CD4-positive, alpha-beta T cell treated with Interleukin-4 for 1 hour (primary cell): ENCODE data around the gene TCFL5.
"Not testable (repeated sequence)": the region's sequence is repeated elsewhere in the genome, so short reads cannot be mapped to it uniquely, and the experiment has no call there.

Experiments
- DNase-seq, 2 donors: peaks; one replicate each; pipeline ENCODE4 v3.0.0-alpha.2; 2020 to 2022

TCFL5 gene

DNA sequence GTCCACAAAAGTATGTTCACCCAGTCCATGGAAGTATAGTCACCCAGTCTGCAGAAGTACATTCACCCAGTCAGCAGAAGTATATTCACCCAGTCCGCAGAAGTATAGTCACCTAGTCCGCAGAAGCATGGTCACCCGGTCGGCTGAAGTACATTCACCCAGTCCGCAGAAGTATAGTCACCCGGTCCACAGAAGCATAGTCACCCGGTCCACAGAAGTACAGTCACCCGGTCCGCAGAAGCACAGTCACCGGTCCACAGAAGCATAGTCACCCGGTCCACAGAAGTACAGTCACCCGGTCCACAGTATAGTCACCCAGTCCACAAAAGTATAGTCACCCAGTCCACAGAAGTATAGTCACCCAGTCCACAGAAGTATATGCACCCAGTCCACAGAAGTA lies 8.8 kb downstream of the TCFL5 start:
- DNase-seq, result no peak

DNA sequence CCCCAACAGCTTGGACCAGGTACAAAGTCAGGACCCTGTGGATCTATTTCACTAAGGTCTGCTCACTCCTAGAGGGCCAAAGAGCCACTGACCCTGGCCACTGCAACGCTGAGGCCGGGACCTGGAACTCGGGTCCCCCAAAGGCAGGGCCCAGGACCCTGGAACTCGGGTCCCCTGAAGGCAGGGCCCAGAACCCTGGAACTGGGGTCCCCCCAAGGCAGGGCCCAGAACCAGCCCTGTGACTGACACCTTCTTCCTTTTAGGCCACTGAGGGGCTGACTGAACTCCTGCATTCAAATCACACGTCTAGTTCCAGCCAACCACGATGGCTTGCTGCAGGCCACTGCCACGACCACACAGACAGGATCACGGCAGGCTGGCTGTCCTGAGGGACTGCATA lies 9.4 kb downstream of the TCFL5 start:
- no peak for DNase-seq

DNA sequence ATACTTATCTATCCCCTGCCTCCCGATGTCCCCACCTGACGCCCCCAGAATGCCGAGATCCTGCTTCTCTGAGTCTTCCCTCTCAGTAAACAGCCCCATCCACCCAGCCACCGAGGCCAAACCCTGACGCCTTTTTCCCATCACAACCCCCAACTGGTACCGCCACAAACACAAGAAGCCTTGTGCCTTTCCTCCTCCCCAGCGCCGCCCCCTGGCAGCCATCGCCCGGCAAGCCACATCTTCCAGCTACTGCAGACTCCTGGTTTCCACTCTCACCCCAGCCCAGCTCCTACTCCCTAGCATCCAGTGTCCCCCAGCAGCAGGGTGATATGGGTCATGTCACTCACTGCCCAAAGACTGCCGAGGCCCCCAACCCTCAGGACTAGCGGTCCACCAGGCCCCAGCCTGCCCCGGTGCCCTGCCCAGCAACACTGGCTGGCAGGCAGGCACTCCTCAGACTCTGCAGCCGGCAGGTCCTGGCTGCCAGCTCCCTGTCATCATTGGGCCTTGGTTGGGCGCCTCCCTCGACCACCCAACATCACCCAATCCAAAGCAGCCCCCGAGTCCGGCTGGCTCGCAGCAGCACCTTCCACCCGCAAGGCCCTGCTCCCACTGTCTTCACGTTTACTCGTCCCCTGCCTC lies 11.2 kb downstream of the TCFL5 start:
- no peak for DNase-seq

DNA sequence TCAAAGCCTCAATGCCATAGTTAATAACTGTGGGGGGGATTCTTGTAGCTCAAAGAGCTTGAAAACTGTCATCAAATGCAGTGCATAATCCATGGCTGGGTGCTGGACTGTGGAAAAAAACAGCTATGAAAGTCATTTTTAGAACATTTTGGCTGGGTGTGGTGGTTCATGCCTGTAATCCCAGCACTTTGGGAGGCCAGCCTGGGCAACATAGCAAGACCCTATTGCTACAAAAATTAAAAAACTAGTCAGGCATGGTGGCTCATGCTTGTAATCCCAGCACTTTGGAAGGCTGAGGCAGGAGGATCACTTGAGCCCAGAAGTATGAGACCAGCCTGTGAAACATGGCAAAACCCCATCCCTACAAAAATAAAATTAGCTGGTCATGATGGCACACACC lies 12.2 kb downstream of the TCFL5 start:
- DNase-seq, result no peak

DNA sequence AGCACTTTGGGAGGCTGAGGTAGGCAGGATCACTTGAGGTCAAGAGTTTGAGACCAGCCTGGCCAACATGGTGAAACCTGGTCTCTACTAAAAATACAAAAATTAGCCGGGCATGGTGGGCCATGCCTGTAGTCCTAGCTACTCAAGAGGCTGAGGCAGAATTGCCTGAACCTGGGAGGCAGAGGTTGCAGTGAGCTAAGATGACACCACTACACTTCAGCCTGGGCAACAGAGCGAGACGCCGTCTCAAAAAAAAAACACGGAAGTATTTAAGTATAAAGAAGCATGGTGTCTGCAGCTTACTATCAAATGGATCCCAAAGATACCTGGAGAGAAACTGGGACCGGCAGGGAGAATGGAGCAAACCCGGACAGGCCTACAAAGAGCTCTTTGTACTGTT lies 12.7 kb downstream of the TCFL5 start:
- not testable (repeated sequence) for DNase-seq

DNA sequence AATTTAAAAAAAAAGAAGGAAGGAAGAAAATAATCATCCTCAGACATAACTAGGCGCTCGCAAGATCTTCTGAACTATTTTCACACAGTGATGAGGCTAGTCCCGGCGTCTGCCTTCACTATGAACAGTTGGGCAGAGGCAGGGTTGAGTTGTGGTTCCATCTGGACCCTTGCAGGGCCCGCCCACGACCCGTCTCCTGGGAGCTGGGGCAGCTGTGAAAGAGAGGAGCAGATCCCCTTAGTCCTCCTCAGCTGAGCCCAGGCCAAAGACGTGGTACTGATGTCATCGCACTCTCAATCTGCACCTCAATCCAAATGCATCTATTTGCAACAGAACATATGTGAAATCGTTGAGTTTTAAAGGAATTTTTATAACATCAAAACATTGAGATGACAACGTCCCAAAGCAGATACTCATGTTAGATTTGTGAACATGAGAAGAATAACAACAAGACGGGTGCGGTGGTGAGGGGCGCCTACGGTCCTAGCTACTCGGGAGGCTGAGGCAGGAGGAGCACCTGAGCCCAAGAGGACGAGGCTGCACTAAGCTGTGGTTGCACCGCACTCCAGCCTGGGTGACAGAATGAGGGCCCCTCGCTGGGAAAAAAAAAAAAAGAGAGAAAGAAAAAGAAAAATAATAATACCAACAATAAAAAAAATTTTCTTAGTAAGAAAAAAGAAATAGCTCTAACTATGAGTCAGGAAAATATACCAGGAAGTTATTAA lies 15.3 kb downstream of the TCFL5 start:
- DNase-seq, result no peak

DNA sequence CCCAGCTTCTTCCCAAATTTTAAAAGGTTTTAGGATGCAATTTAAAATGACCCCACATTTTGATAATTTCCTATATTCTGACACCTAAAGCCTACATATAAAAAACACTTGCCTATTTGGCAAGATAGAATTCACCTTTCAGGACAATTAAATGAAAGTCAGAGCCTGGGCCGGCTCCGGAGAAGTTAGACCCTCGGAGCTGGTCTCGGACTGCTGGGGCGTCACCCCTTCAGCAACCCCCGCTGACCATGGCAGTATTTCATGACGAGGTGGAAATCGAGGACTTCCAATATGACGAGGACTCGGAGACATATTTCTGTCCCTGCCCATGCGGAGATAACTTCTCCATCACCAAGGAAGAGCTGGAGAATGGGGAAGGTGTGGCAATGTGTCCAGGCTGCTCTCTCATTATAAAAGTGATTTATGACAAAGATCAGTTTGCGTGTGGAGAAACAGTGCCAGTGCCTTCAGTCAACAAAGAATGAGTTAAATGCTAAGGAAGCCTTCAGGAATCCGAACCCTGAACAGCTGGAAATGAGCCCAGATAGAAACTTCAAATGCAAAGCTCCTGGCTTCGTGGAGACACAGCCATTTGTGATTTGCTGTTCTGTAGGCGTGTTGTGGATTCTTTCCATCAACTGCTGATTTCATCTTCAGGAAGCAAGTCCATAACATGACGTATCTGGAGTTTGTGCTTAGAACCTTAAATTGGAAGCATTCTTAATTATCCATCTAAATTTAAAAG lies 16.0 kb downstream of the TCFL5 start:
- DNase-seq, result no peak

DNA sequence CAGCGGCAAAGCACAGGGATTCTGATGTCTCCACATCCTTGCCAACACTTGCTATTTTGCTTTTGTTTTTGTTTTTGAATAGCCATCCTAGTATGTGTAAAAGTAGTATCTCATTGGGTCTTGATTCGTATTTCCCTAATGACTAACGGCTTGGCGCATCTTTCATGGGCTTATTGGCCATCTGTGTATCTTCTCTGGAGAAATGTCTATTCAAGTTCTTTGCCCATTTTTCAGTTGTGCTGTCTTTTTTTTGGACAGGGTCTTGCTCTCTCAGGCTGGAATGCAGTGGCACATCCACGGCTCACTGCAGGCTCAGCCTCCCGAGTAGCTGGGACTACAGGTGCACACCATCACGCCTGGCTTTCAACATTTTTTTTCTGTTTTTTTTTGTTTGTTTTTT lies 17.4 kb downstream of the TCFL5 start:
- DNase-seq, result no peak

DNA sequence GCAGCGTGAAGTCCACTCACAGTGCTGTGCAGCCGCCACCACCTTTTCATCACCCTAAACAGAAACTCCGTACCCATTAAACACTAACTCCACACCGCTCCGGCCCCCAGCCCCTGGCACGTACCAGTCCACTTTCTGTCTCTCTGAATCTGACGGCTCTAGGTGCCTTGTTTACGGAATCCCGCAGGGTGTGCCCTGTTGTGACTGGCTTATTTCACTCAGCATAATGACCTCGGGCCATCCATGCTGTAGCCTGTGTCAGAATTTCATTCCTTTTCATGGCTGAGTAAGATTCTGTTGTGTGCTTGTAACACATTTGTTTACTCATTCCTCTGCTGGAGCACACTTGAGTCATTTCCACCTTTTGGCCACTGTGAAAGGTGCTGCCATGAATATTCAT lies 18.0 kb downstream of the TCFL5 start:
- no peak for DNase-seq

DNA sequence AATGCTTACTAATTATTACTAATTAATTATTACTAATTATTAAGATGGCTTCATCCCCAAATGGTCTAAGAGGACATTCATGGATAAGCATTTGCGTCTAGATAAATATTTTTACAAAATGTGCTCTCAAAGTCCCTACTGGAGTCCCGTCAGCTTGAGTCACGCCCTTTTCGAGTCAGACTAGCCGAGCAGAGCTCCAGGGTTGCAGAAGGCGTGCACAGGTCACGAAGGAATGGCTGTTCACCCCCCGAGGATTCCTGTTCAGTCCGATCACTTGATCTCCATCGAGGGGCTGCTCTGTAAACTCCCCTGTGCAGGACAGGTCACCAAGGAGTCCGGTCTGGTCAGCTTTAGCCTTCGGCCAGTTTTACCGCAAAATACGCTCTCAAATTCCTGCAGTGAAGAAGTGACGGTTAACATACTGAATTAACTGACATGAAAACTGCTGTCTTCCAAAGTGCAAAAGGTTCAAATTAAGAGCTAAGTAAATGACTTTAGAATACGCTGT lies 19.9 kb downstream of the TCFL5 start:
- DNase-seq, result no peak

DNA sequence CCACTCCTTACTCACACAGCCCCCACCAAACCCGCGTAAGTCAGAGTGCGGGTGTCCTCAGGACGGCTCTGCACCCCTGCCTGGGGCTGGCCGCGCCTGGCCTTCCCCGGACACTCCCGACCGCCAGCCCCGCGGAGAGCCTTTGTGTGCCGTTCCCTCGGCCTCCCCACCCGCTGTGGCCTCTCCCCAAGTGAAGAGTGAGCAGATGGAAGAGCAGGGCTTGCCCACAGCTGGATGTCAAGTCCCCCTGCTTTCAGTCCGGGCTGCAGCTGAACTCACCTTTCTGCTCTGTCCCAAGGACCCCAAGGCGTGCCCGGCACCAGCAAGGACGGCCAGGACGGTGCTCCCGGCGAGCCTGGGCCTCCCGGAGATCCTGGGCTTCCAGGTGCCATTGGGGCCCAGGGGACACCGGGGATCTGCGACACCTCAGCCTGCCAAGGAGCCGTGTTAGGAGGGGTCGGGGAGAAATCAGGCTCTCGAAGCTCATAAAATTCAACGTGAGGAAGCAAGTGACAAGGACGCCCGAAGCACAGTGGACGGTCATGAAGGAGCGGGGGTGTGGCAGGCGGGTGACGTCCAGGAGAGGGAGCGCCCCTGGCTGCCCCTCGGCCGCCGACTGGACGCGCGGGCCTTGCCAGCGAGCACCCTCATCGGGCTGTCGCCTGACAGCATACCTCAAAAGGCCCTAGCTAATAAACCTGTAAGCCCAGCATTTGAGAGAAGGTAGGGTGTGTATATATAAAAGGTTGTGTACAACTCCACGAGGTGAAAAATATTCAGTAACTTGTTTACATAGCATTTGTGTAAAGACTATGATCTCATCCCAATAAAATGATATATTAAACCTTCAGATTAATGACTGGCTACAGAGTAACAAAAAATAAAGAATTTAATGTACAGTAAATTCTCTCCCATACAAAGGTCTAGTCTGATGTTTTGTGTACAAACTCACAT lies 21.1 kb downstream of the TCFL5 start:
- no peak for DNase-seq

DNA sequence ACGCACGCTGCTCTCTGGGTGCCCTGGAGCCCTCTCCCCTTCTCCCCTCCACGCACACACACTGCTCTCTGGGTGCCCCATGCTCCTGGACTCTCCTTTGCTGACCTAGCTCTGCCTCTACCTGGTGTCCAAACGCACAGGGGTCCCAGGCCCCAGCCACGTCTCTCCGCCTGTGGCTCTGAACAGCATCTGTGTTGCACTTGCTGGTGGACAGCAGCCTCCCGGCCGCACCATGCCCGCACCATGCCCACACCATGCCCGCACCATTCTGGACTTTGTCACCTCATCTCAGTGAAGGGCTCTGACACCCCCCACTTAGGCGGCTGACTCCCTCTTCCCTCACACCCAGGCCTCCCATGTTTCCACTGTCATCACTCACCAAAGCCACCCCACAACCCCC lies 21.8 kb downstream of the TCFL5 start:
- no peak for DNase-seq

DNA sequence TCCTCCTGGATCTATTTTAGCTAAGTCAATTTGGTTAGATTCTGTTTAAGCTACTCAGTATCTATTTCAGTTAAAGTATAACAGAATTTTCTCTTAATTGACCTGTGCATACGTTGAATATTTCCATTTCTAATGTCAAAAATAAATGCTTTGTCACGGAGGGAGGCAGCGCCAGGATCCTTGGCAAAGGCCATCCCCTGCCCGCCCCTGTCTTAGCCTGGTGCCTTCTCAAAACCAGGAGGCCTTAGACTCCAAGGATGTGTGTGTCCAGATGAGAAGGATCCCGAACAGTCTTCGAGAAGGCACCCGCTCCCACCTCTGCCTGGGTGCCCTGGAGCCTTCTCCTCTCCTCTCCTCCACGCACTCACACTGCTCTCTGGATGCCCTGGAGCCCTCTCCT lies 22.4 kb downstream of the TCFL5 start:
- DNase-seq, result no peak

DNA sequence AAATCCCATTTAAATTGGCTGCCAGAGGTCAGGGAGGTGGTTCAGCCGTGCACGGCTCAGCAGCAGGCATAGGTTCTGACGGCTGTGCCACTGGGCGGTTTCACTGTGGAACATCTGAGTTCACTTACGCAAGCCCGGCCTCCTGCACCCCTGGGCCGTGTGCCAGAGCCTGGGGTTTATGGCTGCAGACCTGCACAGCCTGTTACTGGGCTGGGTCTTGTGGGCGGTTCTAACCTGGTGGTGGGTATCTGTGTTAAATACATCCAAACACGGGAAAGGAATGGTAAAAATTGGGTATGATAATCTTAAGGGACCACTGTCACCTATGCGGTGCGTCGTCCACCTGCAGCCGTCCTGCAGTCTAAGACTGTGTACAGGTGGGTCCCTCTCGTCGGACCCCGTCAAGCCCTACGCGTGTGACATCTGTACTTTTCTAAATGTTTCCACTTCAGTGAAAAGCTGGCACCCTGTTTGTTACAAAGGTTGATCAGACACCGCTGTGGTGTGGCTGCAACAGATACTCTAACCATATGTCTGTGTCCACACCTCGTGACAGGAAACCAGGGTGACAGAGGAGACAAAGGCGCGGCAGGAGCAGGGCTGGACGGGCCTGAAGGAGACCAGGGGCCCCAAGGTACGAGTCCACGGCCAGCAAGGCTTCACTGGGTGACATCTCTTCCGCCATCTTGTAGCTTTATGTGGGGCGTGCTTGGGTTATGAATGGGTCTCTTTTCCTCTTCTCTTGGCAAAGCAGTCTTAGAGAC lies 23.3 kb downstream of the TCFL5 start:
- peak in 1 of 2 donors; percentile 40 for DNase-seq

DNA sequence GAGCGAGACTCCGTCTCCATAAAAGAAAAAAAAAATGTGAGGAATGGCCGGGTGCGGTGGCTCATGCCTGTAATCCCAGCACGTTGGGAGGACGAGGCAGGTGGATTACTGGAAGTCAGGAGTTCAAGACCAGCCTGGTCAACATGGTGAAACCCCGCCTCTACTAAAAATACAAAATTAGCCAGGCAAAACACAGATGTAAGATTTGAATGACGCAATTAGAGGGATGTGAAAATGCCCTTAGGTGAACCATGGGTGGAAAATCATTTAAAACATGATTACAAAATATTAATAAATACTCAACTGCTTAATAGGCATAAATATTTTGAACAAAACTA lies 23.9 kb downstream of the TCFL5 start:
- no peak for DNase-seq

DNA sequence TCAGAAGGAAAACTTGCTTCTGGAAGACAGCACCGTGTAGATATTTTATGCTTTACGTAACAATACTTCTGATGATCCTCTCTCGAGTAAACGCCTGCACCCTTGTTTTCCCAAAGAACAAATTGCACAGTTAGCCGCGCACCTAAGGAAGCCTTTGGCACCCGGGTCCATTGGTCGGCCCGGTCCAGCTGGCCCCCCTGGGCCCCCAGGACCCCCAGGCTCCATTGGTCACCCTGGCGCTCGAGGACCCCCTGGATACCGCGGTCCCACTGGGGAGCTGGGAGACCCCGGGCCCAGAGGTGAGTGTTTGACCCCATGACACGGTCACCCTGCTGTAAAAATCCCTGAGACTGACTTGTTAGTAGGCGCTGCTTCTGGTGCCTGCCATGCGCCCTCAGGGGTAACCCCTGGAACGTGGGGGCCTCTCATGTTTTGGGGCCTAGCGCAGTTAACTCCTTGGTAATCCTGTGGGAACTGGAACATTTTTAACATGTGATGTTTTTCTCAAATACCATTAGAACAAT lies 24.6 kb downstream of the TCFL5 start:
- DNase-seq, result no peak

DNA sequence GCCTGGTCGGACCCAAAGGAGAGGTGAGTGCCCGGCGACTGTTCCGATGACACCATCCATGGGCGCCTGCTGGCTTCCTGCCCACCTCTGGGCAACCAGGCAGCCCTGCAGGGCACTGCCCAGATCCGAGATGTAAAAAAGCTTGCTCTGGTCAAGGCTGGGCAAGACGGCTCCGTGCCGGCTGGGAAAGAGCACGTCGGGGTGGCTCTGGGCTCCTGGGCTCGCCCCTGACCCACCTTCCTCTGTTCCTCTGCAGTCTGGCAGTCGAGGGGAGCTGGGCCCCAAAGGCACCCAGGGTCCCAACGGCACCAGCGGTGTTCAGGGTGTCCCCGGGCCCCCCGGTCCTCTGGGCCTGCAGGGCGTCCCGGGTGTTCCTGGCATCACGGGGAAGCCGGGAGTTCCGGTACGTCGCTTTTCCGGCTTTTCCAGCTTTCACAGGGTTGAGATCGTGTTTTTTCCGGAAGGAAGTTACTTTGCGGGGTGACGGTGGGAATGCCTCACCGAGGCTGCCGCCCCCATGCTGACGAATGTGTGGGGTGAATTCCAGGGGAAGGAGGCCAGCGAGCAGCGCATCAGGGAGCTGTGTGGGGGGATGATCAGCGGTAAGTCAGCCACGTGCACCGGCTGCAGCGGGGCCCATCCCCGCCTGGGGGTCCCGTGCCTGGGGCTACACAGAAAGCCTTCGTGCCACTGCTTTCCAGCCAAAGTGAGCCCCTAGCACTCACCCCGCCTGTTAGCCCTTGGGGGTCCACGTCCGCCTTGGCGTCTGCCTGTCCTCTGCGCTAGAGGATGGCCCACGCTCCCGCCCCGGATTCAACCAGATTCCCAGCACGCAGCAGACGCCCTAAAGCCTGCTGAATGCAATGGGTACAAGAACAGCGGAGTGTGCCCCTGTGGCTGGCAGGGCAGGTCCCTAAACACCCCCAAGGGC lies 25.4 kb downstream of the TCFL5 start:
- DNase-seq, result no peak

DNA sequence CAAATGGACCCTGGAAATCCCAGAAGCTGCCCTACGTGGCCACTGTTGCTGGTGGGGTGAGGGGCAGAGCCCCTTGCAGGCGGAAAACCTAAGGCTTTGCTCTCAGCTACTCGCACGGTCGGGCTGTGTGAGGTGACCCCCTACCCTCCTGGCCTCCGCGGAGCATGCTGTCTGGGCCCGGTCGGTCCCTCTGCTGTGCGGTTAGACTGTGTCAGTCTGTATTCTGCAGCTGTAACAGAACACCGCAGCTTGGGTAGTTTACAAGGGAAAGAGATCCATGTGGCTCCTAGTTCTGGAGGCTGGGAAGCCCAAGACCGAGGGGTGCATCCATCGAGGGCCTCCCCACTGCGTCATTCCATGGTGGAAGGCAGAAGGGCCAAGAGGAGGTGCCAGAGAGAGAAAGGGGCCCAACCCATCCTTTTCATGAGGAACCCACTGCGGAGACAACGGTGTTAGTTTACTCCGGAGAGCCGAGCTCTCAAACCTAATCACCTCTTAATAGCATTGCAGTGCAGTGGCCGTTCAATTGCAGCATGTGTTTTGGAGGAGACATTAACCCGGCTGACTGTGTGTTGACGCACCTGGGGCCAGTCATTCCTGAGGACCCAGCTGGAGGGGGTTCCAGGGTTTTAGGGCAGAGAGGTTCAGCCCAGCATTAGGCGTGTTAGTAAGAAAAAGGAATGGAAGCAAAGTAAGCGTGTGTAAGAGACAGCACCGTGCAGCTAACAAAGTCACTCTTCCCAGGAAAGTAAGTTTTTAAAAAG lies 26.5 kb downstream of the TCFL5 start:
- DNase-seq, result no peak

DNA sequence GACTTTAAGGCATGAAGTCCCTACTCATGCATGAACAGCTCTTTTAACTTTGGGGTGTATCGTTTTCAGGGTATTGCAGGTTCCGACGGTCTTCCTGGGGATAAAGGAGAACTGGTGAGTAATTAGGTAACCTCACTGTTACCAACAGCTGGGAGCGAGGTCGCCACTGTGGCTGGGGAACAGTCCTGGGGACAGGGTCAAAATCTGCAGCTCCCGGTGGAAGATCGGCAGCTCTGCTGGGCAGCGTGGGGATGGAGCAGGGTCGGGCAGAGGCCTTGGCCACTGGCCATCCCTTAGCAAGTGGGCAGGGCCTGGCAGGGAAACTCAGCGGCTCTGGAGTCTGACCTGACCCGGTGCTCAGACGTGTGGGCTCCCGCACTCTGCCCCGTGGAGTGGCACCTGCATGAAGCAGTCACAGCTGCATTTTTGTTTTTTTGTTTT lies 28.7 kb downstream of the TCFL5 start:
- DNase-seq, result no peak
